HG03460 (cell line): ENCODE results near the gene ELP5.
"Not testable (repeated sequence)": the region's sequence is repeated elsewhere in the genome, so short reads cannot be mapped to it uniquely, and the experiment has no call there.

Source experiments
- ATAC-seq: cut with Tn5 transposase; IDR thresholded peaks from one replicate; pipeline ENCODE4 v1.9.1; 2021; ENCODE audit not compliant: unreplicated experiment

ELP5 gene

GRCh38 chr17:7235693-7236665 is 16.0 kb upstream of the ELP5 start:
- no peak for ATAC-seq

- ATAC-seq, result no peak
Measured at GRCh38 chr17:7236808-7237207, 15.2 kb upstream of the ELP5 start.

- no peak for ATAC-seq
Measured at GRCh38 chr17:7237266-7237760, 14.7 kb upstream of the ELP5 start.

GRCh38 chr17:7237761-7238419 is 14.1 kb upstream of the ELP5 start:
- no peak for ATAC-seq

- ATAC-seq, result no peak
Measured at GRCh38 chr17:7238420-7239090, 13.5 kb upstream of the ELP5 start.

GRCh38 chr17:7239091-7240027 is 12.7 kb upstream of the ELP5 start, which contains the start of gene PHF23:
PHF23 (minus strand) TSS chr17:7239457; CDS start chr17:7239279, 178 bp downstream.
- ATAC-seq, result peak; percentile 36

GRCh38 chr17:7240375-7240774 is 11.6 kb upstream of the ELP5 start:
- ATAC-seq, result no peak

GRCh38 chr17:7241090-7241733 is 10.8 kb upstream of the ELP5 start:
- no peak for ATAC-seq

- peak; percentile 29 for ATAC-seq
Measured at GRCh38 chr17:7241783-7242716, 10.0 kb upstream of the ELP5 start, which contains the start of gene GABARAP. GABARAP (minus strand) TSS chr17:7242449; CDS start chr17:7242330, 119 bp downstream.

- peak; percentile 44 for ATAC-seq
Measured at GRCh38 chr17:7242717-7243452, 9.1 kb upstream of the ELP5 start.

GRCh38 chr17:7243453-7243729 is 8.6 kb upstream of the ELP5 start:
- no peak for ATAC-seq

- ATAC-seq, result not testable (repeated sequence)
Measured at GRCh38 chr17:7243838-7244237, 8.2 kb upstream of the ELP5 start.

- no peak for ATAC-seq
Measured at GRCh38 chr17:7246779-7247178, 5.2 kb upstream of the ELP5 start.

- ATAC-seq, result no peak
Measured at GRCh38 chr17:7248796-7249195, 3.2 kb upstream of the ELP5 start.

- no peak for ATAC-seq
Measured at GRCh38 chr17:7249214-7249613, 2.8 kb upstream of the ELP5 start.

GRCh38 chr17:7249830-7250229 is 2.2 kb upstream of the ELP5 start:
- no peak for ATAC-seq

- no peak for ATAC-seq
Measured at GRCh38 chr17:7250695-7251627, 1.1 kb upstream of the ELP5 start.
